ENCODE results near the gene LYPD1. TPM values are rescaled to one million over a fixed set of nuclear protein-coding genes. Genes with fewer than 3 reads are reported as not detected.

LYPD1 gene
- total RNA-seq, 1 experiment from 2014 or later = 0.21 TPM

- no peak for TF ChIP-seq SIN3A (IDR thresholded peaks at IDR 0.05; ENCODE audit: borderline replicate concordance, insufficient read depth, low read depth, low read length)
- no peak for ATAC-seq
- Histone ChIP-seq H3K9me3 (ENCODE audit: control insufficient read depth, insufficient read depth, low read depth, low read length) (no peaks in the 10 kb centered on the region), H3K4me3 (ENCODE audit: low read depth in 2 of 2, low read length in 2 of 2) (no peak overlapping the region), H3K4me1 (ENCODE audit: control insufficient read depth, insufficient read depth, low read length) (no peaks in the 10 kb centered on the region), H3K27me3 (ENCODE audit: control insufficient read depth, insufficient read depth, low read length) (no peaks in the 10 kb centered on the region), H3K27ac (ENCODE audit: low read length) (no peak overlapping the region), H3K36me3 (ENCODE audit: control insufficient read depth, insufficient read depth, low read length) (no peaks in the 10 kb centered on the region)
- DNase-seq (ENCODE audit: low read depth, low spot score) = no peak
- intact Hi-C loops (cut with micrococcal nuclease; ENCODE audit: unreplicated experiment) = no loop called here
- in situ Hi-C loops (cut with HindIII; ENCODE audit: low pct_unique_long_range_greater_than_20kb, low sequenced_read_pairs) = no loop called here
- ChIA-PET CTCF (no interaction called here), POLR2A (no interaction called here)
- no TSS peak for BruUV-seq (replicated peaks)
These were observed 60.7 kb downstream of the LYPD1 start for GRCh38 chr2:132609101-132609890.

GRCh38 chr2:132608311-132608710 is 61.7 kb downstream of the LYPD1 start:
- ATAC-seq = no peak

More at GRCh38 chr2:132608311-132608710, 61.7 kb downstream of the LYPD1 start:
- TF ChIP-seq SIN3A (IDR thresholded peaks at IDR 0.05; ENCODE audit: borderline replicate concordance, insufficient read depth, low read depth, low read length) (no peak), CTCF (IDR thresholded peaks at IDR 0.05) (no peak), POLR2AphosphoS5 (IDR thresholded peaks at IDR 0.05; ENCODE audit: low read depth, low read length) (no peak), TCF7L2 (IDR thresholded peaks at IDR 0.05; ENCODE audit: low read depth, low read length) (no peak), REST (IDR thresholded peaks at IDR 0.05; ENCODE audit: insufficient read depth in 1 of 2, low read depth in 2 of 2, low read length in 1 of 2) (no peak)
- ChIA-PET CTCF (no interaction called here), POLR2A (no interaction called here)
- Histone ChIP-seq H3K27me3 (ENCODE audit: control insufficient read depth, insufficient read depth, low read length) (no peaks in the 10 kb centered on the region), H3K9me3 (ENCODE audit: control insufficient read depth, insufficient read depth, low read depth, low read length) (no peaks in the 10 kb centered on the region), H3K36me3 (ENCODE audit: control insufficient read depth, insufficient read depth, low read length) (no peaks in the 10 kb centered on the region), H3K4me1 (ENCODE audit: control insufficient read depth, insufficient read depth, low read length) (no peaks in the 10 kb centered on the region), H3K4me3 (ENCODE audit: low read depth in 2 of 2, low read length in 2 of 2) (no peak overlapping the region), H3K27ac (ENCODE audit: low read length) (no peak overlapping the region)
- DNase-seq (ENCODE audit: low read depth, low spot score) = no peak
- intact Hi-C loops (cut with micrococcal nuclease; ENCODE audit: unreplicated experiment) = no loop called here
- no TSS peak for BruUV-seq (replicated peaks)
- in situ Hi-C loops (cut with HindIII; ENCODE audit: low pct_unique_long_range_greater_than_20kb, low sequenced_read_pairs) = no loop called here

All from Panc1 (cell line).